Heart right ventricle (tissue), 16 donors: Measurements from ENCODE around the gene HOMEZ. TPM values are rescaled to one million over a fixed set of nuclear protein-coding genes. Genes with fewer than 3 reads are reported as not detected.

Source experiments
- ATAC-seq, 8 donors: fragments of 200-7000 bp; cut with Tn5 transposase; one replicate each; pipeline ENCODE4 v1.9.1; 2020; ENCODE audit warnings: mild to moderate bottlenecking in 8 of 8, moderate library complexity in 8 of 8, moderate number of reproducible peaks in 1 of 8
- DNase-seq, 2 donors: peaks; one replicate each; pipeline ENCODE4 v3.0.0-alpha.2; 2020
- H3K27ac ChIP-seq, 10 donors: fragments of 200-600 bp; sonication (generic) in 2 of 10; one replicate each; pipeline versions ENCODE4 v1.5.0 to v1.8.0; 2020 to 2022; ENCODE audit warnings: mild to moderate bottlenecking in 3 of 10
- H3K27me3 ChIP-seq, 7 donors: fragments of 200-600 bp; one replicate each; pipeline ENCODE4 v1.8.0; 2021 to 2022; ENCODE audit warnings: mild to moderate bottlenecking in 2 of 7
- H3K36me3 ChIP-seq, 9 donors: fragments of 200-600 bp; sonication (generic) in 1 of 9; one replicate each; pipeline versions ENCODE4 v1.5.0 to v1.8.0; 2020 to 2022; ENCODE audit warnings: mild to moderate bottlenecking in 2 of 9
- H3K4me1 ChIP-seq, 9 donors: fragments of 200-600 bp; sonication (generic) in 1 of 9; one replicate each; pipeline versions ENCODE4 v1.5.0 to v1.8.0; 2020 to 2022; ENCODE audit warnings: mild to moderate bottlenecking in 4 of 9
- H3K4me3 ChIP-seq, 10 donors: fragments of 200-600 bp; sonication (generic) in 2 of 10; one replicate each; pipeline versions ENCODE4 v1.5.0 to v1.8.0; 2020 to 2022; ENCODE audit warnings: mild to moderate bottlenecking in 7 of 10, moderate library complexity in 2 of 10
- H3K9me3 ChIP-seq, 11 donors: fragments of 200-600 bp in 10 of 11; sonication (generic) in 2 of 11; one replicate each; pipeline versions ENCODE4 v1.5.0 to v1.8.0; 2013 to 2022; ENCODE audit warnings: mild to moderate bottlenecking in 2 of 11, control low read depth in 1 of 11, moderate library complexity in 1 of 11
- WGBS, 2 donors: extraction: QIAGEN DNeasy Blood & Tissue Kit; methylation state at CpG; one replicate each; pipeline ENCODE4 v1.1.7; 2013; ENCODE audit warnings: inconsistent platforms in 1 of 2; 5-methylcytosine and 5-hydroxymethylcytosine counted together
- intact Hi-C, 10 donors: fragments of 100-400 bp; cut with DNase I; formaldehyde crosslinking; loops; one replicate each; pipeline versions ENCODE4 v1.11.1 to v1.14.2; 2022
- polyA plus RNA-seq, 2 donors: library from polyadenylated mRNA; stranded (reverse); fragments of 200-250 nt; gene quantifications; one replicate each; pipeline ENCODE4 v1.2.3, GENCODE V29; 2013
- total RNA-seq, 10 donors: library from RNA; stranded (reverse); fragmentation: NEBNext Ultra II Directional in 3 of 10; extraction: Animal tissue kit (Norgen Biotek cat#: 25700) in 3 of 10; gene quantifications; one replicate each; pipeline versions ENCODE4 v1.2.1 to v1.2.4, GENCODE V29; 2021 to 2023
- TF ChIP-seq, protein P1 (sequence below), 9 donors: fragments of 200-600 bp; sonication (generic) in 2 of 9; IDR thresholded peaks; one replicate each; pipeline versions ENCODE4 v1.5.0 to v1.8.0; 2021 to 2022; ENCODE audit warnings: antibody characterized with exemption in 9 of 9, mild to moderate bottlenecking in 5 of 9, moderate library complexity in 1 of 9
- donor health status: Arrhythmogenic right ventricular cardiomyopathy.
- donor health status: ischemic (EF 13 %, LVEDD 7.1; RV severe dilation, severe dysfunction).
- donor health status: healthy with polysubstance abuse.
- donor health status: DM: no; HTN: yes; CAD: no.
- donor health status: DM: no; HTN: no; CAD: no.
- donor health status: ischemic (EF 25% LVEDD 6.9; RV normal size, moderate dysfunction).
- donor health status: ischemic (EF 25% LVEDD 5.7; RV mildly dilated, moderate dysfunction).
- donor health status: healthy.
- donor health status: DM: yes; HTN: yes; CAD: no.
- donor health status: Ischemic cardiomyopathy.
- donor health status: ischemic (EF 35%, LVEDD 5.7; RV mildly dilated, moderate dysfunction).
- donor health status: nonischemic (EF 11% LVEDD 7.7; RV severe dilation, severe dysfunction).
- donor health status: DM: yes; HTN: yes; CAD: no.
- donor health status: PGD.
- donor health status: ischemic (EF 29% LVEDD 5.4; RV normal size, mild dysfunction).
- donor health status: nonischemic (EF 23%, LVEDD 6.1; RV moderate dilation, normal function).

HOMEZ gene
- total and polyA plus RNA-seq, 12 donors, result 5.7 to 13.4 (median 9.1) TPM

DNA sequence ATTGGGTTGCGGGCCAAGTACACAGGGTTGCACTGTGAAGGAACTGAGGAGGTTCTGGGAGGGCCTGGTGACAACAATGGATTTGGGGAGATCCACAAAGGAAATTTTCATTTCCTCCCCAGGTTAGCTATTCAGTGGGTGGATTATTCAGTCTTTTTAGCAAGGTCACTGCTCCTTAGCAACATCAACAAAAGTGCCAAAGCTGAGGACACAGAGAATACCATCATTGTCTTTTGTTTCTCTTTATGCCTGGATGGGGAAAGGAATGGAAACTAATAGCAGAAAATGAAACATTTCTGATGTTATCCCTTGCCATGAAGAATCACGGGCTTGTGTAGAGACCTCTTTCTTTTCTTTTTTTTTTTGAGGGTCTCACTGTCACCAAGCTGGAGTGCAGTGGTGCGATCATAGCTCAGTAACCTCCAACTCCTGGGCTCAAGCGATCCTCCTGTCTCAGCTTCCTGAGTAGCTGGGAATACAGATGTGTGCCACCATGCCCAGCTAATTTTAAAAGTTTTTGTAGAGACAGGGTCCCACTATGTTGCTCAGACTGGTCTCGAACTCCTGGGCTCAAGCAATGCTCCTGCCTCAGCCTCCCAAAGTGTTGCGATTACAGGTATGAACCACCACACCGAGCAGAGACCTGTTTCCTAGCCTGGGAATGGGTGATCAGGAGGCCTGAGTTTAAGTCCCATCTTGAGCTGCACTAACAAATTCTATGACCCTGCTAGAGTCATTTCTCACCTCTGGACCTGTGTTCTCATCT lies 10.3 kb upstream of the HOMEZ start:
- intact Hi-C loops, result loop anchor here in 6 of 10 donors (5.0 to 10.0 kb wide), 3 partner anchors 111 to 174 kb away; partner anchors contain the start of gene SLC7A8 (in 1 of the 6)
- DNase-seq (no peak), ATAC-seq (no peak)
- Histone ChIP-seq H3K27me3 (no peaks in the 10 kb centered on the region), H3K36me3 (peaks cover 0 to 36% (median 0%) of the 10 kb centered on the region in 9 donors), H3K4me1 (peaks cover 4 to 49% (median 37%) of the 10 kb centered on the region in 9 donors), H3K4me3 (no peak overlapping the region), H3K9me3 (no peaks in the 10 kb centered on the region), H3K27ac (peak overlapping the region in 1 of 10 donors; percentile 4)
- TF ChIP-seq, protein P1, sequence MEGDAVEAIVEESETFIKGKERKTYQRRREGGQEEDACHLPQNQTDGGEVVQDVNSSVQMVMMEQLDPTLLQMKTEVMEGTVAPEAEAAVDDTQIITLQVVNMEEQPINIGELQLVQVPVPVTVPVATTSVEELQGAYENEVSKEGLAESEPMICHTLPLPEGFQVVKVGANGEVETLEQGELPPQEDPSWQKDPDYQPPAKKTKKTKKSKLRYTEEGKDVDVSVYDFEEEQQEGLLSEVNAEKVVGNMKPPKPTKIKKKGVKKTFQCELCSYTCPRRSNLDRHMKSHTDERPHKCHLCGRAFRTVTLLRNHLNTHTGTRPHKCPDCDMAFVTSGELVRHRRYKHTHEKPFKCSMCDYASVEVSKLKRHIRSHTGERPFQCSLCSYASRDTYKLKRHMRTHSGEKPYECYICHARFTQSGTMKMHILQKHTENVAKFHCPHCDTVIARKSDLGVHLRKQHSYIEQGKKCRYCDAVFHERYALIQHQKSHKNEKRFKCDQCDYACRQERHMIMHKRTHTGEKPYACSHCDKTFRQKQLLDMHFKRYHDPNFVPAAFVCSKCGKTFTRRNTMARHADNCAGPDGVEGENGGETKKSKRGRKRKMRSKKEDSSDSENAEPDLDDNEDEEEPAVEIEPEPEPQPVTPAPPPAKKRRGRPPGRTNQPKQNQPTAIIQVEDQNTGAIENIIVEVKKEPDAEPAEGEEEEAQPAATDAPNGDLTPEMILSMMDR (IDR thresholded peaks at IDR 0.05), result no peak
- WGBS, 2 donors, result 86 to 91% methylated on average over 7 of the region's 7 CpGs

DNA sequence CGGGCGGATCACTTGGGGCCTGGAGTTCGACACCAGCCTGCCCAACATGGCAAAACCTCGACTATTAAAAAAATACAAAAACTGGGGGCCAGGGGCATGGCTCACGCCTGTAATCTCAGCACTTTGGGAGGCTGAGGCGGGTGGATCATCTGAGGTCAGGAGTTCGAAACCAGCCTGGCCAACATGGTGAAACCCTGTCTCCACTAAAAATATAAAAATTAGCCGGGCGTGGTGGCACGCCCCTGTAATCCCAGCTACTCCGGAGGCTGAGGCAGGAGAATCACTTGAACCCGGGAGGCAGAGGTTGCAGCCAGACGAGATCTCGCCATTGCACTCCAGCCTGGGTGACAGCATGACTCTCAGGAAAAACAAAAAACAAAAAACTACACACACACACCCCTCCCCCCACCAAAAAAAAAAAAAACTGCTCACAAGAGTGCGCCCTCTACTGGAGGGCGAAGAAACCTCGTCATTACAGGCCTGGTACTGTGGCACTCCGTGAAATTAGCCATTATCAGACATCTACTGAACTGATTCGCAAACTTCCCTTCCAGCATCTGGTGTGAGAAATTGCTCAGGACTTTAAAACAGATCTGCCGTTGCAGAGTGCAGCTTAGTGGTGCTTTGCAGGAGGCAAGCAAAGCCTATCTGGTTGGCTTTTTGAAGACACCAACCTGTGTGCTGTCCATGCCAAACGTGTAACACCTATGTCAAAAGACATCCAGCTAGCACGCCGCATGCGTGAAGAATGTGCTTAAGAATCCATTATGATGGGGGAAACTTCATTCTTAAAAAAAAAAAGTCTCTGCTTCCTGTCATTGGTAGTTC lies 9.0 kb upstream of the HOMEZ start:
- Histone ChIP-seq H3K27ac (peak overlapping the region in 1 of 10 donors; percentile 4), H3K9me3 (no peaks in the 10 kb centered on the region), H3K36me3 (peaks cover 0 to 36% (median 0%) of the 10 kb centered on the region in 9 donors), H3K27me3 (no peaks in the 10 kb centered on the region), H3K4me1 (peaks cover 0 to 40% (median 30%) of the 10 kb centered on the region in 9 donors), H3K4me3 (peak overlapping the region in 1 of 10 donors; percentile 25)
- 28 to 33% methylated on average over 24 of the region's 24 CpGs for WGBS, 2 donors
- intact Hi-C loops, result loop anchor here in 6 of 10 donors (2.0 to 10.0 kb wide), 4 partner anchors 30 to 173 kb away; partner anchors contain the start of gene SLC7A8 (in 1 of the 6)
- ATAC-seq (peak; percentile 36 to 83 (median 68)), DNase-seq (peak in 1 of 2 donors; percentile 28)
- TF ChIP-seq, protein P1 (IDR thresholded peaks at IDR 0.05), result peak; percentile 76 to 90 (median 85)

DNA sequence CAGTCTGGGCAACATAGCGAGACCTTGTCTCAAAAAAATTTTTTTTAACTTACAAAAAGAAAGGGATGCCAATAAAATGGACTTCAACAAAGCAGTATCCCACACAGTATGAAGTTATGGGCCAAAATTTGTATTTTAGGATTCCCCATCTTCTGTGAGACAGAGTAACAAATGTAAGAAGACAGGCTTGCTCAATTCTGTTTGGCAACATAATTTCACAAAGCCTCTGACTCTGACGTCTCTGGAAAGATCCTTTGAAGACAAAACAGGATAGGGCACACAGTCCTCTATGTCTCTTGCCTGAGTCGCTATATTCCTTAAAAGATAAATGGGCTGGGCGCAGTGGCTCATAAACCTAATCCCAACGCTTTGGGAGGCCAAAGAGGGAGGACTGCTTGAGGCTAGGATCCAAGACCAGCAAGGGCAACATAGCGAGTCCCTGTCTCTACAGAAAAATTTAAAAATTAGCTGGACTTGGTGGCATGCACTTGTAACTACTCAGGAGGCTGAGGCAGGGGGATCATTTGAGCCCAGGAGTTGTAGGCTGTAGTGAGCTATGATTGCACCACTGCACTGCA lies 1.1 kb upstream of the HOMEZ start:
- peaks cover 0 to 6% (median 0%) of the 10 kb centered on the region in 9 donors for H3K36me3 ChIP-seq
- ATAC-seq, result no peak
- H3K9me3 ChIP-seq, result no peaks in the 10 kb centered on the region
- TF ChIP-seq, protein P1 (IDR thresholded peaks at IDR 0.05), result no peak
- WGBS, 2 donors, result 58 to 60% methylated on average over 6 of the region's 6 CpGs
- DNase-seq, result no peak
- H3K4me3 ChIP-seq, result peak overlapping the region; percentile 39 to 95 (median 90)
- peak overlapping the region; percentile 7 to 97 (median 94) for H3K27ac ChIP-seq
- no peaks in the 10 kb centered on the region for H3K27me3 ChIP-seq
- intact Hi-C loops, result loop anchor here in 6 of 10 donors (1.0 to 2.0 kb wide), 2 partner anchors 13 to 14 kb away; no protein-coding TSS in a partner anchor
- peaks cover 0 to 29% (median 22%) of the 10 kb centered on the region in 9 donors for H3K4me1 ChIP-seq
